Endothelial cell of umbilical vein (primary cell): ENCODE data around the gene SPATA7. TPM values are rescaled to one million over a fixed set of nuclear protein-coding genes. Genes with fewer than 3 reads are reported as not detected.

ENCODE experiments used
- BruUV-seq: library from RNA; stranded (reverse); fragments of 400-500 nt; replicated peaks from 2 replicates; lab custom pipeline; 2021; lab: Mats Ljungman, UMichigan
- CTCF ChIA-PET: fragments of 300-600, 350-600 bp; sonication (Branson Sonifier 250); formaldehyde crosslinking; loops from one replicate; lab custom pipeline; 2021; ENCODE audit warnings: antibody characterized with exemption, inconsistent platforms; lab: Charles Lee
- POLR2A ChIA-PET: fragments of 300-600, 350-600 bp; sonication (Branson Sonifier 250); formaldehyde crosslinking; loops from one replicate; lab custom pipeline; 2021; ENCODE audit warnings: antibody characterized with exemption, inconsistent platforms; lab: Charles Lee
- DNase-seq: peaks from one replicate; pipeline ENCODE4 v3.0.0-alpha.2; 2011; ENCODE audit warnings: low read depth, low spot score
- FAIRE-seq: peaks from 2 replicates; lab custom pipeline; 2011; peaks lifted over from hg19 to GRCh38; lab: Jason Lieb, UNC
- H2AFZ ChIP-seq: 2 replicates; pipeline ENCODE4 v1.6.0; 2012; ENCODE audit warnings: low read depth, low read length, control low read depth, inconsistent platforms
- H3K27ac ChIP-seq: 2 replicates; pipeline ENCODE4 v1.5.1; 2011; ENCODE audit warnings: low read depth, mild to moderate bottlenecking, control low read depth, low read length, moderate library complexity; ENCODE audit not compliant: insufficient read depth
- H3K27me3 ChIP-seq, 2 experiments: 2 replicates each; pipeline versions ENCODE4 v1.6.0 to v1.6.1; 2011; ENCODE audit warnings: low read length in 2 of 2, mixed read lengths in 1 of 2; ENCODE audit not compliant: control insufficient read depth in 2 of 2, insufficient read depth in 2 of 2
- H3K36me3 ChIP-seq, 2 experiments: 2 replicates in 1 of 2; 3 replicates in 1 of 2; pipeline ENCODE4 v1.5.1; 2011; ENCODE audit warnings: low read length in 2 of 2, mild to moderate bottlenecking in 1 of 2, moderate library complexity in 1 of 2; ENCODE audit not compliant: control insufficient read depth in 2 of 2, insufficient read depth in 2 of 2; ENCODE audit errors: extremely low read depth in 1 of 2
- H3K4me1 ChIP-seq: 3 replicates; pipeline ENCODE4 v1.5.1; 2011; ENCODE audit warnings: mild to moderate bottlenecking, low read length; ENCODE audit not compliant: control insufficient read depth, insufficient read depth; ENCODE audit errors: extremely low read depth
- H3K4me2 ChIP-seq: 2 replicates; pipeline ENCODE4 v1.6.1; 2011; ENCODE audit warnings: low read length, control low read depth, mixed read lengths; ENCODE audit not compliant: insufficient read depth
- H3K4me3 ChIP-seq, 3 experiments: fragments of 200-600 bp in 1 of 3; sonication (generic), shearing (Covaris generic) in 1 of 3; replicated peaks in 1 of 3; 2 replicates each; pipeline ENCODE4 v1.5.1; 2011 to 2016; ENCODE audit warnings: control low read depth in 3 of 3, low read length in 3 of 3, mild to moderate bottlenecking in 2 of 3, inconsistent platforms in 1 of 3, low read depth in 1 of 3, moderate library complexity in 1 of 3; ENCODE audit not compliant: insufficient read depth in 1 of 3
- H3K79me2 ChIP-seq: 2 replicates; pipeline ENCODE4 v1.6.0; 2012; ENCODE audit warnings: low read length, inconsistent platforms; ENCODE audit not compliant: control insufficient read depth, insufficient read depth
- H3K9ac ChIP-seq: replicated peaks from 2 replicates; pipeline ENCODE3; 2011; ENCODE audit warnings: low read length, control low read depth; ENCODE audit not compliant: insufficient read depth; ENCODE audit errors: extremely low read depth
- H3K9me1 ChIP-seq: replicated peaks from 3 replicates; pipeline ENCODE4 v1.6.0; 2011; ENCODE audit warnings: mild to moderate bottlenecking, low read length; ENCODE audit not compliant: control insufficient read depth, insufficient read depth; ENCODE audit errors: extremely low read depth
- H3K9me3 ChIP-seq: replicated peaks from 2 replicates; pipeline ENCODE4 v1.5.1; 2012; ENCODE audit warnings: low read length, inconsistent platforms; ENCODE audit not compliant: control insufficient read depth, insufficient read depth
- H4K20me1 ChIP-seq: replicated peaks from 2 replicates; pipeline ENCODE3; 2011; ENCODE audit warnings: mild to moderate bottlenecking, low read length; ENCODE audit not compliant: control insufficient read depth, insufficient read depth; ENCODE audit errors: extremely low read depth
- CTCF ChIP-seq, 2 donors: IDR thresholded peaks; 1 replicate in 1 of 2; 2 replicates in 1 of 2; pipeline ENCODE4 v1.5.1; 2011; ENCODE audit warnings: low read length in 2 of 2, mild to moderate bottlenecking in 2 of 2, moderate library complexity in 2 of 2, control low read depth in 1 of 2, inconsistent platforms in 1 of 2, low read depth in 1 of 2; ENCODE audit not compliant: insufficient read depth in 1 of 2; ENCODE audit errors: extremely low read depth in 1 of 2
- EZH2 ChIP-seq: IDR thresholded peaks from 2 replicates; pipeline ENCODE4 v1.6.1; 2012; ENCODE audit warnings: borderline replicate concordance, low read depth, mild to moderate bottlenecking, moderate library complexity, low read length, inconsistent platforms; ENCODE audit not compliant: severe bottlenecking
- FOS ChIP-seq: IDR thresholded peaks from 2 replicates; pipeline ENCODE4 v1.6.1; 2011; ENCODE audit warnings: mild to moderate bottlenecking, low read length, moderate library complexity, borderline replicate concordance; ENCODE audit not compliant: insufficient read depth
- GATA2 ChIP-seq: IDR thresholded peaks from 2 replicates; pipeline ENCODE4 v1.7.0; 2011; ENCODE audit warnings: low read depth, mild to moderate bottlenecking, moderate library complexity, mixed read lengths, low read length; ENCODE audit not compliant: insufficient read length, insufficient read depth
- JUN ChIP-seq: IDR thresholded peaks from 2 replicates; pipeline ENCODE4 v1.6.1; 2011; ENCODE audit warnings: borderline replicate concordance, low read depth; ENCODE audit not compliant: insufficient read length, insufficient read depth
- MAX ChIP-seq: IDR thresholded peaks from 2 replicates; pipeline ENCODE4 v1.6.1; 2011; ENCODE audit not compliant: insufficient read depth, insufficient read length
- MYC ChIP-seq: IDR thresholded peaks from one replicate; pipeline ENCODE4 v1.6.1; 2011; ENCODE audit warnings: mild to moderate bottlenecking, low read depth, low read length
- POLR2A ChIP-seq: IDR thresholded peaks from 2 replicates; pipeline ENCODE4 v1.6.1; 2012; ENCODE audit warnings: low read depth, mild to moderate bottlenecking, control low read depth, low read length
- POLR2AphosphoS5 ChIP-seq: IDR thresholded peaks from 2 replicates; pipeline ENCODE4 v1.6.1; 2012; ENCODE audit warnings: low read depth, mild to moderate bottlenecking, control low read depth, low read length, moderate library complexity; ENCODE audit not compliant: insufficient read depth
- dilution Hi-C: fragments of 300-500 bp; cut with MboI; formaldehyde crosslinking; loops from one replicate; pipeline ENCODE4 v1.15.0; 2019; ENCODE audit warnings: low sequenced_read_pairs; ENCODE audit not compliant: extremely low pct_ligation_motif_present
- intact Hi-C: fragments of 100-400 bp; cut with micrococcal nuclease; formaldehyde crosslinking; loops from one replicate; pipeline ENCODE4 v1.10.0; 2022
- polyA plus RNA-seq, 4 experiments: library from polyadenylated mRNA; depleted of rRNA in 3 of 4; stranded (reverse) in 3 of 4; unstranded in 1 of 4; fragments of >200 nt; gene quantifications; 2 replicates each; pipeline versions ENCODE4 v1.2.1 to v1.2.3, GENCODE V29; 2011 to 2012; ENCODE audit warnings: missing spikeins in 1 of 4
- total RNA-seq: library from RNA; stranded (reverse); gene quantifications from 2 replicates; pipeline ENCODE4 v1.2.3, GENCODE V29; 2021

The SPATA7 gene
- total and polyA plus RNA-seq, 2 donors (not counting 3 experiments of a cell fraction or from before 2014, with no cell fraction given), result 4.0 to 9.7 TPM

DNA sequence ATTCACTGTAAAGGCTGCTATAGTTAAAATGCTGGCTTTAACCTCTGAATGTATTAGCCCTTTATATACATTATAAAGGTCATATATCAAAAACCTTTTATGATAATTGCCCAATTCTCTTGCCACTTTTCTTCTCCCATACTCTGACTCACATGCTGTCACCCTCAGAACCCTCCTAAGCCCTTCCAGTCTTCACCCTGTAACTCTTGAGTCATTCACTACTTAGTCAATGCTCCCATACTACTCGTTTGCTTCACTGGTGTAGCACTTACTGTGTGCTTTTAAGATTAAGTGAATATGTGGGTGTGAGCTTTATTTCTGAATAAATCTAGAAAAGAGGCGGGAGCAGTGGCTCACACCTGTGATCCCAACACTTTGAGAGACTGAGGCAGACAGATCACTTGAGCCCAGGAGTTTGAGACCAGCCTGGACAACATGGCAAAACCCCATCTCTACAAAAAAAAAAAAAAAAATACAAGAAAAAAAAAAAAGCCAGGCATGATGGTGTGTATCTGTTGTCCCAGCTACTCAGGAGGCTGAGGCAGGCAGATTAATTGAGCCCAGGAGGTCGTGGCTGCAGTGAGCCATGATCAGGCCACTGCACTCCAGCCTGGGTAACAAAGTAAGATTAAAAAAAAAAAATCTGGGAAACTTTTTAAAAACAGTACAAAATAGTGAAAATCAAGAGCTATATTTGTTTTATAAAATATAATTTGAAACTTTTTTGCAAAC lies 37.6 kb downstream of the SPATA7 start:
- Histone ChIP-seq H3K79me2 (no peaks in the 10 kb centered on the region), H3K9me1 (no peaks in the 10 kb centered on the region), H2AFZ (no peak overlapping the region), H3K4me1 (no peaks in the 10 kb centered on the region), H3K27me3 (no peaks in the 10 kb centered on the region), H3K9ac (no peak overlapping the region), H4K20me1 (no peaks in the 10 kb centered on the region), H3K36me3 (no peaks in the 10 kb centered on the region), H3K9me3 (no peaks in the 10 kb centered on the region), H3K4me3 (no peak overlapping the region), H3K4me2 (no peak overlapping the region), H3K27ac (no peak overlapping the region)
- intact Hi-C loops, result no loop called here
- dilution Hi-C loops, result no loop called here
- ChIA-PET CTCF (no interaction called here), POLR2A (no interaction called here)
- BruUV-seq, result no TSS peak
- TF ChIP-seq MYC, result no peak
- TF ChIP-seq EZH2, result no peak
- TF ChIP-seq MAX, result no peak
- no peak for TF ChIP-seq GATA2
- no peak for TF ChIP-seq POLR2AphosphoS5
- TF ChIP-seq CTCF (IDR thresholded peaks at IDR 0.05; ENCODE audit: extremely low read depth in 1 of 2, insufficient read depth in 1 of 2, low read depth in 1 of 2, low read length in 2 of 2), result no peak
- TF ChIP-seq POLR2A, result no peak
- no peak for TF ChIP-seq JUN
- no peak for TF ChIP-seq FOS
- DNase-seq, result no peak
- FAIRE-seq, result no peak
